Uterus (tissue), 4 donors: ENCODE measurements around the gene PCLAF. TPM values are rescaled to one million over a fixed set of nuclear protein-coding genes. Genes with fewer than 3 reads are reported as not detected.

Experiments
- DNase-seq, 2 donors: peaks; one replicate each; pipeline ENCODE4 v3.0.0-alpha.2; 2019 to 2020
- H3K27ac ChIP-seq, 2 donors: fragments of 200-600 bp; sonication (generic); 1 replicate in 1 of 2; 2 replicates in 1 of 2; pipeline ENCODE4 v1.5.1; 2016 to 2018
- H3K27me3 ChIP-seq, 2 donors: fragments of 200-600 bp; sonication (generic); one replicate each; pipeline ENCODE4 v1.5.1; 2018 to 2019; ENCODE audit warnings: control low read depth in 1 of 2
- H3K36me3 ChIP-seq, 2 donors: fragments of 200-600 bp; sonication (generic); one replicate each; pipeline ENCODE4 v1.5.1; 2019; ENCODE audit warnings: control low read depth in 1 of 2
- H3K4me1 ChIP-seq, 2 donors: fragments of 200-600 bp; sonication (generic); one replicate each; pipeline ENCODE4 v1.5.1; 2018 to 2019; ENCODE audit warnings: control low read depth in 1 of 2
- H3K4me3 ChIP-seq, 2 donors: fragments of 200-600 bp; sonication (generic); 1 replicate in 1 of 2; 2 replicates in 1 of 2; pipeline ENCODE4 v1.5.1; 2018 to 2019; ENCODE audit warnings: mild to moderate bottlenecking in 1 of 2
- H3K9me3 ChIP-seq, 2 donors: fragments of 200-600 bp; sonication (generic); one replicate each; pipeline ENCODE4 v1.5.1; 2019; ENCODE audit warnings: control low read depth in 1 of 2
- CTCF ChIP-seq, 4 experiments: fragments of 200-600 bp in 2 of 4; fragments of 450-650 bp in 2 of 4; sonication (generic) in 2 of 4; IDR thresholded peaks; one replicate each; pipeline ENCODE4 v1.5.1; 2016 to 2019; ENCODE audit warnings: antibody characterized with exemption in 4 of 4, mild to moderate bottlenecking in 2 of 4, moderate library complexity in 1 of 4
- POLR2A ChIP-seq, 2 donors: fragments of 450-650 bp; IDR thresholded peaks; one replicate each; pipeline ENCODE4 v1.6.1; 2016; ENCODE audit warnings: antibody characterized with exemption in 2 of 2, mild to moderate bottlenecking in 1 of 2, moderate library complexity in 1 of 2
- intact Hi-C: fragments of 100-400 bp; cut with DNase I; formaldehyde crosslinking; loops from one replicate; pipeline ENCODE4 v1.15.1; 2023; ENCODE audit warnings: low total_unique reads
- total RNA-seq, 4 donors: library from RNA; depleted of rRNA in 3 of 4; stranded (reverse); fragments of >200 nt in 3 of 4; gene quantifications; one replicate each; pipeline versions ENCODE4 v1.1.0 to v1.2.4, GENCODE V29; 2014 to 2023
- donor health status: DM: yes; HTN: yes; CAD: no.

Gene PCLAF
- total RNA-seq, 4 donors from 2014 or later = 22.7 TPM; not detected in 3

- intact Hi-C loops = no loop called here
- TF ChIP-seq POLR2A (IDR thresholded peaks at IDR 0.05) = no peak
- Histone ChIP-seq H3K36me3 (no peaks in the 10 kb centered on the region), H3K27ac (no peak overlapping the region), H3K9me3 (no peaks in the 10 kb centered on the region), H3K27me3 (no peaks in the 10 kb centered on the region), H3K4me1 (no peaks in the 10 kb centered on the region), H3K4me3 (no peak overlapping the region)
- DNase-seq = no peak
Observed at GRCh38 chr15:64344651-64345294, 36.5 kb downstream of the PCLAF start.

GRCh38 chr15:64343841-64344240 lies 37.4 kb downstream of the PCLAF start:
- intact Hi-C loops = no loop called here
- no peaks in the 10 kb centered on the region for H3K4me1 ChIP-seq
- no peaks in the 10 kb centered on the region for H3K27me3 ChIP-seq
- H3K36me3 ChIP-seq = no peaks in the 10 kb centered on the region
- no peaks in the 10 kb centered on the region for H3K9me3 ChIP-seq
- H3K27ac ChIP-seq = no peak overlapping the region
- no peak for DNase-seq
- H3K4me3 ChIP-seq = no peak overlapping the region
- TF ChIP-seq POLR2A (IDR thresholded peaks at IDR 0.05) (no peak), CTCF (IDR thresholded peaks at IDR 0.05) (no peak)

GRCh38 chr15:64343222-64343621 lies 38.0 kb downstream of the PCLAF start:
- Histone ChIP-seq H3K9me3 (no peaks in the 10 kb centered on the region), H3K4me3 (no peak overlapping the region), H3K27me3 (no peaks in the 10 kb centered on the region), H3K27ac (no peak overlapping the region), H3K36me3 (no peaks in the 10 kb centered on the region), H3K4me1 (no peaks in the 10 kb centered on the region)
- intact Hi-C loops = no loop called here
- DNase-seq = no peak
- TF ChIP-seq POLR2A (IDR thresholded peaks at IDR 0.05) (no peak), CTCF (IDR thresholded peaks at IDR 0.05) (no peak)

GRCh38 chr15:64341961-64342360 lies 39.3 kb downstream of the PCLAF start:
- no peaks in the 10 kb centered on the region for H3K27me3 ChIP-seq
- DNase-seq = no peak
- no peaks in the 10 kb centered on the region for H3K9me3 ChIP-seq
- no peaks in the 10 kb centered on the region for H3K4me1 ChIP-seq
- TF ChIP-seq CTCF (IDR thresholded peaks at IDR 0.05) (no peak), POLR2A (IDR thresholded peaks at IDR 0.05) (no peak)
- H3K27ac ChIP-seq = no peak overlapping the region
- no peak overlapping the region for H3K4me3 ChIP-seq
- intact Hi-C loops = no loop called here
- no peaks in the 10 kb centered on the region for H3K36me3 ChIP-seq

- H3K27me3 ChIP-seq = no peaks in the 10 kb centered on the region
- H3K4me3 ChIP-seq = no peak overlapping the region
- no peaks in the 10 kb centered on the region for H3K36me3 ChIP-seq
- H3K4me1 ChIP-seq = no peaks in the 10 kb centered on the region
- no peak for DNase-seq
- TF ChIP-seq POLR2A (IDR thresholded peaks at IDR 0.05) = no peak
- no peak for TF ChIP-seq CTCF (IDR thresholded peaks at IDR 0.05)
- intact Hi-C loops = no loop called here
- H3K9me3 ChIP-seq = no peaks in the 10 kb centered on the region
- no peak overlapping the region for H3K27ac ChIP-seq
Observed at GRCh38 chr15:64340355-64340754, 40.9 kb downstream of the PCLAF start.

GRCh38 chr15:64337761-64338160 lies 43.5 kb downstream of the PCLAF start:
- no peak for DNase-seq
- Histone ChIP-seq H3K9me3 (no peaks in the 10 kb centered on the region), H3K4me1 (no peaks in the 10 kb centered on the region), H3K27me3 (no peaks in the 10 kb centered on the region), H3K4me3 (no peak overlapping the region), H3K36me3 (no peaks in the 10 kb centered on the region), H3K27ac (no peak overlapping the region)
- intact Hi-C loops = no loop called here
- no peak for TF ChIP-seq POLR2A (IDR thresholded peaks at IDR 0.05)
- no peak for TF ChIP-seq CTCF (IDR thresholded peaks at IDR 0.05)
